Epithelial cell of proximal tubule (primary cell): Measurements from ENCODE around the gene SHB. TPM values are rescaled to one million over a fixed set of nuclear protein-coding genes. Genes with fewer than 3 reads are reported as not detected.
A peak's percentile ranks its signal among the peaks of the same experiment; 100 is the strongest.

Experiments used
- DNase-seq: peaks from one replicate; pipeline ENCODE4 v3.0.0-alpha.2; 2011; ENCODE audit warnings: low read depth
- H3K4me3 ChIP-seq: 2 replicates; pipeline ENCODE4 v1.5.1; 2011; ENCODE audit warnings: low read depth, mild to moderate bottlenecking, low read length
- total RNA-seq: library from RNA; depleted of rRNA; stranded (reverse); fragments of >200 nt; gene quantifications from 2 replicates; pipeline ENCODE4 v1.2.3, GENCODE V29; 2015
- TF ChIP-seq, protein P1 (sequence below): conservative IDR thresholded peaks from 2 replicates; pipeline ENCODE4 v1.5.1; 2012; ENCODE audit warnings: low read depth, mild to moderate bottlenecking, low read length

The SHB gene
- total RNA-seq, 1 donor from 2014 or later, result 32.7 TPM

GRCh38 chr9:38057416-38058195, 11.4 kb downstream of the SHB start:
- DNase-seq, result no peak
- no peak overlapping the region for H3K4me3 ChIP-seq
- TF ChIP-seq, protein P1, sequence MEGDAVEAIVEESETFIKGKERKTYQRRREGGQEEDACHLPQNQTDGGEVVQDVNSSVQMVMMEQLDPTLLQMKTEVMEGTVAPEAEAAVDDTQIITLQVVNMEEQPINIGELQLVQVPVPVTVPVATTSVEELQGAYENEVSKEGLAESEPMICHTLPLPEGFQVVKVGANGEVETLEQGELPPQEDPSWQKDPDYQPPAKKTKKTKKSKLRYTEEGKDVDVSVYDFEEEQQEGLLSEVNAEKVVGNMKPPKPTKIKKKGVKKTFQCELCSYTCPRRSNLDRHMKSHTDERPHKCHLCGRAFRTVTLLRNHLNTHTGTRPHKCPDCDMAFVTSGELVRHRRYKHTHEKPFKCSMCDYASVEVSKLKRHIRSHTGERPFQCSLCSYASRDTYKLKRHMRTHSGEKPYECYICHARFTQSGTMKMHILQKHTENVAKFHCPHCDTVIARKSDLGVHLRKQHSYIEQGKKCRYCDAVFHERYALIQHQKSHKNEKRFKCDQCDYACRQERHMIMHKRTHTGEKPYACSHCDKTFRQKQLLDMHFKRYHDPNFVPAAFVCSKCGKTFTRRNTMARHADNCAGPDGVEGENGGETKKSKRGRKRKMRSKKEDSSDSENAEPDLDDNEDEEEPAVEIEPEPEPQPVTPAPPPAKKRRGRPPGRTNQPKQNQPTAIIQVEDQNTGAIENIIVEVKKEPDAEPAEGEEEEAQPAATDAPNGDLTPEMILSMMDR, result no peak

DNA sequence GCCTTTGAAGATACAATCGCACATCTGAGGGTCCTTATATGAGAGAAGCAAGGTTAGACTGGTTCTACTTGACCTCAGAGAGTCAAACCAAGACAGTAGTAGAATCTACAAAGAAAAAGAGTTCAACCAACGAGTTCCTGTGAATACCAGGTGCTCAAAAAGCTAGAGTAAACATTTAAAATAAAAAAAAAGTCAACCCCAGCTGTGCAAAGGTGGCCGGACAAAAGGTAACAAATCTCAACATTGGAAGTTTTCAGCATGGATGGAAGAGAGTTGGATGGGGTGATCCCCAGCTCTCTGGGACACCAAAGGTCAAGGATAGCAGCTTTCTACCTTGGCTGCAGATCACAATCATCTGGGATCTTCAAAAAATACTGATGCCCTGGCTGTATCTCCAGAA, 14.4 kb downstream of the SHB start:
- TF ChIP-seq, protein P1, result no peak
- DNase-seq, result no peak
- no peak overlapping the region for H3K4me3 ChIP-seq

- TF ChIP-seq, protein P1, result no peak
- no peak for DNase-seq
- no peak overlapping the region for H3K4me3 ChIP-seq
Observed at GRCh38 chr9:38053697-38054461, 15.1 kb downstream of the SHB start.

GRCh38 chr9:38051780-38052546, 17.1 kb downstream of the SHB start:
- DNase-seq, result no peak
- TF ChIP-seq, protein P1, result no peak
- H3K4me3 ChIP-seq, result no peak overlapping the region

DNA sequence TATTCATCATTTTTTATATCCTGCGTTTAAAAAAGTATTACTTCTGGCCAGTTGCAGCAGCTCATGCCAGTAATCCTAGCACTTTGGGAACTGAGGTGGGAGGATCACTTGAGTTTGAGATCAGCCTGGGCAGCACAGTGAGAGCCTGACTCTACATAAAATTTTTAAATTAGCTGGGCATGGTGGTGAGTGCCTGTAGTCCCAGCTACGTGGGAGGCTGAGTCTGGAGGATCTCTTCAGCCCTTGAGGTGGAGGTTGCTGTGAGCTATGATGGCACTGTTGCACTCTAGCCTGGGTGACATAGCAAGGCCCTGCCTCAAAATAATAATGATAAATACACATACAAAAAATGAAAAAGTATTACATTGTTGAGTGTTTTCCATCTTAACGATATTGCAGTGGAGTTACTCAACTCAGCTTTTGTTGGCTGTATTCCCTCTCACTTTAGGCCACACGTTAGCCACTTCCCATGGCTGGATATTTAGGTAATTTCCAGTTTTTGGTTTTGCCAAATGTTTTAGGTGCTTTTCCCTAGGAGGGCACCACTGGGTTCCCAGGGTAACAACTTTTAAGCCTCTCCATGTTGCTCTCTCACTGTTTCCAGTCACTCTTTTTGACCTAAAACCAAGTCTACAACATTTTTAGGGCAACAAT, 20.6 kb downstream of the SHB start:
- peak overlapping the region; percentile 45 for H3K4me3 ChIP-seq
- TF ChIP-seq, protein P1, result no peak
- DNase-seq, result no peak
